NB4 (cell line): Measurements from ENCODE around the gene TSEN54.

Experiments
- DNase-seq: peaks from one replicate; pipeline ENCODE4 v3.0.0; 2010; ENCODE audit warnings: low read depth
- H3K4me3 ChIP-seq: one replicate; pipeline ENCODE4 v1.5.1; 2011; ENCODE audit warnings: mild to moderate bottlenecking, low read depth, low read length, moderate library complexity
- CTCF ChIP-seq: IDR thresholded peaks from one replicate; pipeline ENCODE4 v1.5.1; 2012; ENCODE audit warnings: low read depth, low read length
- MAX ChIP-seq: IDR thresholded peaks from 2 replicates; pipeline ENCODE4 v1.6.1; 2011; ENCODE audit warnings: low read depth, low read length
- MYC ChIP-seq: IDR thresholded peaks from 2 replicates; pipeline ENCODE4 v1.6.1; 2011; ENCODE audit warnings: low read depth, low read length
- POLR2A ChIP-seq: IDR thresholded peaks from 2 replicates; pipeline ENCODE4 v1.6.1; 2011; ENCODE audit warnings: mild to moderate bottlenecking; ENCODE audit not compliant: insufficient read length; ENCODE audit errors: extremely low read depth

The TSEN54 gene

GRCh38 chr17:75501378-75502071 lies 14.8 kb upstream of the TSEN54 start:
- TF ChIP-seq MAX (no peak), CTCF (no peak), POLR2A (no peak), MYC (no peak)
- DNase-seq = no peak
- H3K4me3 ChIP-seq = no peak overlapping the region

GRCh38 chr17:75502072-75502720 lies 14.1 kb upstream of the TSEN54 start:
- no peak overlapping the region for H3K4me3 ChIP-seq
- TF ChIP-seq CTCF (no peak), MAX (no peak), MYC (no peak), POLR2A (no peak)
- DNase-seq = no peak

- no peak for DNase-seq
- no peak overlapping the region for H3K4me3 ChIP-seq
- TF ChIP-seq MAX (no peak), CTCF (no peak), POLR2A (no peak), MYC (no peak)
Observed at GRCh38 chr17:75502721-75503329, 13.5 kb upstream of the TSEN54 start.

- H3K4me3 ChIP-seq = no peak overlapping the region
Observed at GRCh38 chr17:75503337-75503950, 12.9 kb upstream of the TSEN54 start.

More at GRCh38 chr17:75503337-75503950, 12.9 kb upstream of the TSEN54 start:
- TF ChIP-seq MYC (no peak), CTCF (no peak), MAX (no peak), POLR2A (no peak)
- no peak for DNase-seq
